Measurements from ENCODE around the gene CKAP5.

DNA sequence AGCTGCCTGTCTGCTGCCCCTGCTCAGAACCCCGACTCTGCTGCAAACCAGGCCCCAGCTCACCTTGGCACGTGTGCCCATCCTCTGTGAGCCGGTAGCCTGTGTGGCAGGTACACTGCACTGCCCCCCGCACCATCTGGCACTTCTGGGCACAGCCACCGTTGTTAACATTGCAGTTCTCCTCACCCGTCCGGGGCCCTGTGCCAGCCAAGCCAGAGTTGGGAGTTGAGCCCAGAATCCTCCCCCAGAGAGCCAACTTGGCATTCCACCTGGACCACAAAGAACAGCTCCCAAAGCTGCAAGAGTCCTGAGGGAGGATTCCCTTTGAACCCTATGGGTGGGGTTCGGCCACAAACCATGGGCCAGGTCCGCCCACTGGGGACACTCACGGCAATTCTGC is 49.7 kb upstream of the CKAP5 start:
- TF ChIP-seq POLR2A (IDR thresholded peaks at IDR 0.05; ENCODE audit: low read length) (no peak), GATA1 (IDR thresholded peaks at IDR 0.05; ENCODE audit: low read depth, low read length) (no peak)

Data from erythroblast (primary cell).